Heart right ventricle (tissue), 16 donors: ENCODE measurements around the gene GNG7. TPM values are rescaled to one million over a fixed set of nuclear protein-coding genes. Genes with fewer than 3 reads are reported as not detected.

Source experiments
- ATAC-seq, 8 donors: fragments of 200-7000 bp; cut with Tn5 transposase; one replicate each; pipeline ENCODE4 v1.9.1; 2020; ENCODE audit warnings: mild to moderate bottlenecking in 8 of 8, moderate library complexity in 8 of 8, moderate number of reproducible peaks in 1 of 8
- DNase-seq, 2 donors: peaks; one replicate each; pipeline ENCODE4 v3.0.0-alpha.2; 2020
- H3K27ac ChIP-seq, 10 donors: fragments of 200-600 bp; sonication (generic) in 2 of 10; one replicate each; pipeline versions ENCODE4 v1.5.0 to v1.8.0; 2020 to 2022; ENCODE audit warnings: mild to moderate bottlenecking in 3 of 10
- H3K27me3 ChIP-seq, 7 donors: fragments of 200-600 bp; one replicate each; pipeline ENCODE4 v1.8.0; 2021 to 2022; ENCODE audit warnings: mild to moderate bottlenecking in 2 of 7
- H3K36me3 ChIP-seq, 9 donors: fragments of 200-600 bp; sonication (generic) in 1 of 9; one replicate each; pipeline versions ENCODE4 v1.5.0 to v1.8.0; 2020 to 2022; ENCODE audit warnings: mild to moderate bottlenecking in 2 of 9
- H3K4me1 ChIP-seq, 9 donors: fragments of 200-600 bp; sonication (generic) in 1 of 9; one replicate each; pipeline versions ENCODE4 v1.5.0 to v1.8.0; 2020 to 2022; ENCODE audit warnings: mild to moderate bottlenecking in 4 of 9
- H3K4me3 ChIP-seq, 10 donors: fragments of 200-600 bp; sonication (generic) in 2 of 10; one replicate each; pipeline versions ENCODE4 v1.5.0 to v1.8.0; 2020 to 2022; ENCODE audit warnings: mild to moderate bottlenecking in 7 of 10, moderate library complexity in 2 of 10
- H3K9me3 ChIP-seq, 11 donors: fragments of 200-600 bp in 10 of 11; sonication (generic) in 2 of 11; one replicate each; pipeline versions ENCODE4 v1.5.0 to v1.8.0; 2013 to 2022; ENCODE audit warnings: mild to moderate bottlenecking in 2 of 11, control low read depth in 1 of 11, moderate library complexity in 1 of 11
- CTCF ChIP-seq, 9 donors: fragments of 200-600 bp; sonication (generic) in 2 of 9; IDR thresholded peaks; one replicate each; pipeline versions ENCODE4 v1.5.0 to v1.8.0; 2021 to 2022; ENCODE audit warnings: antibody characterized with exemption in 9 of 9, mild to moderate bottlenecking in 5 of 9, moderate library complexity in 1 of 9
- WGBS, 2 donors: extraction: QIAGEN DNeasy Blood & Tissue Kit; methylation state at CpG; one replicate each; pipeline ENCODE4 v1.1.7; 2013; ENCODE audit warnings: inconsistent platforms in 1 of 2; 5-methylcytosine and 5-hydroxymethylcytosine counted together
- intact Hi-C, 10 donors: fragments of 100-400 bp; cut with DNase I; formaldehyde crosslinking; loops; one replicate each; pipeline versions ENCODE4 v1.11.1 to v1.14.2; 2022
- polyA plus RNA-seq, 2 donors: library from polyadenylated mRNA; stranded (reverse); fragments of 200-250 nt; gene quantifications; one replicate each; pipeline ENCODE4 v1.2.3, GENCODE V29; 2013
- total RNA-seq, 10 donors: library from RNA; stranded (reverse); fragmentation: NEBNext Ultra II Directional in 3 of 10; extraction: Animal tissue kit (Norgen Biotek cat#: 25700) in 3 of 10; gene quantifications; one replicate each; pipeline versions ENCODE4 v1.2.1 to v1.2.4, GENCODE V29; 2021 to 2023
- donor health status: Arrhythmogenic right ventricular cardiomyopathy.
- donor health status: ischemic (EF 13 %, LVEDD 7.1; RV severe dilation, severe dysfunction).
- donor health status: healthy with polysubstance abuse.
- donor health status: DM: no; HTN: yes; CAD: no.
- donor health status: DM: no; HTN: no; CAD: no.
- donor health status: ischemic (EF 25% LVEDD 6.9; RV normal size, moderate dysfunction).
- donor health status: ischemic (EF 25% LVEDD 5.7; RV mildly dilated, moderate dysfunction).
- donor health status: healthy.
- donor health status: DM: yes; HTN: yes; CAD: no.
- donor health status: Ischemic cardiomyopathy.
- donor health status: ischemic (EF 35%, LVEDD 5.7; RV mildly dilated, moderate dysfunction).
- donor health status: nonischemic (EF 11% LVEDD 7.7; RV severe dilation, severe dysfunction).
- donor health status: DM: yes; HTN: yes; CAD: no.
- donor health status: PGD.
- donor health status: ischemic (EF 29% LVEDD 5.4; RV normal size, mild dysfunction).
- donor health status: nonischemic (EF 23%, LVEDD 6.1; RV moderate dilation, normal function).

GNG7 gene
- total and polyA plus RNA-seq, 12 donors = 8.4 to 56.9 (median 39.1) TPM

- DNase-seq = no peak
- no peak for ATAC-seq
- TF ChIP-seq CTCF (IDR thresholded peaks at IDR 0.05) = no peak
- peaks cover under 1 to 20% (median 5%) of the 10 kb centered on the region in 9 donors for H3K4me1 ChIP-seq
- H3K4me3 ChIP-seq = no peak overlapping the region
- H3K9me3 ChIP-seq = no peaks in the 10 kb centered on the region
- H3K27ac ChIP-seq = no peak overlapping the region
- peaks cover 0 to 6% (median 0%) of the 10 kb centered on the region in 7 donors for H3K27me3 ChIP-seq
- H3K36me3 ChIP-seq = no peaks in the 10 kb centered on the region
- WGBS, 2 donors = 24 to 27% methylated on average over 26 of the region's 26 CpGs
- intact Hi-C loops = loop anchor here in 1 of 10 donors (5.0 kb wide), 1 partner anchor 39 kb away; no protein-coding TSS in a partner anchor
Observed at GRCh38 chr19:2700660-2701360, 1.7 kb downstream of the GNG7 start.

DNA sequence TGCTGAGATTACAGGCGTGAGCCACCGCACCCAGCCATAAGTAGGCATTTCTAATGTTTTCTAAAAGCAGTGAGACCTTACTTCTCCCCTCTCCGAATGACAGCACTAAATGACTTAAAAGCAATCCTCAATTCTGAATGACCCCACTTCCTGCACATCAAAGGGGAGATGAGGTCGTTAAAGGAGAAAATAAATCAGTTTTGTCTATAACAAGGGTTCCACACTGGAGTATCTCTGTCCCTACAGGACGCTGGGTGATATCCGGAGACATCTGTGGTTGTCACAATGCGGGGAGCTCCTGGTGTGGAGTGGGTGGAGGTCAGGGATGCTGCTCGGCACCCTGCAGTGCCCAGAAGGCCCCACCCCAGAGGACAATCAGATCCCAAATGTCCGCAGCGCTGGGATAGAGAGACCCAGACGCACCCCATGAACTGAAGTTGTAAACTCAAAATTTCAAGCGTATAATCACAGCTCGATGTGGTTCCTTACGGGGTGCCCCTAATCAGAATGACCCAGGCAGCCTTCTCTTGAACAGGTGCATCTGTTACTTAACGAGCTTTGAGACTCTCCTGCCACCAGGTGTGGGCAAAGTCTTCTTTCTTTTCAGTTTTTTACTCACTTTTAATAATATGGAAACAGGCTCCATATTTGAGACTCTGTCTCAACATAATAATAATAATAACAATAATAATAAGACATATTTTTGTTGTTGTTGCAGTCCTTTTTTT, 2.9 kb downstream of the GNG7 start:
- ATAC-seq (no peak), DNase-seq (no peak)
- 81% methylated on average over 15 of the region's 15 CpGs for WGBS, 2 donors
- Histone ChIP-seq H3K9me3 (no peaks in the 10 kb centered on the region), H3K27ac (no peak overlapping the region), H3K4me3 (no peak overlapping the region), H3K36me3 (no peaks in the 10 kb centered on the region), H3K27me3 (peaks cover 0 to 1% (median 0%) of the 10 kb centered on the region in 7 donors), H3K4me1 (peaks cover 2 to 32% (median 17%) of the 10 kb centered on the region in 9 donors)
- intact Hi-C loops = loop anchor here in 1 of 10 donors (5.0 kb wide), 1 partner anchor 37 kb away; no protein-coding TSS in a partner anchor
- no peak for TF ChIP-seq CTCF (IDR thresholded peaks at IDR 0.05)

DNA sequence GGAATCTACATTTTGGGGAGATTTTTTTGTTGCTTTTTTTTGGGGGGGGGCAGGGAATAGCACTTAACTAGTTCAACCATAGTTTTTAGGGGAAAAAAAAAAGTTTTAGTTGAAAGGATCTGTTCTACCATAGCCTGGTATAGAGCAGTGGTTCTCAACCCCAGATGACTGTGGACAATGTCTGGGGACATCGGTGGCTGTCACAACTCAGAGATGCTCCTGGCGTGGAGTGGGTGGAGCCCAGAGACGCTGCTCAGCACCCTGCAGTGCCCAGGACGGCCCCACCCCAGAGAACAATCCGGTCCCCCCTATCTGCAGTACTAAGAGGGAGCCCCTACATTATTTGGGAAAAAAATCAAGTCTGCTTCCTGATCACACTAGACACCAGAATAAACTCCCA, 8.3 kb downstream of the GNG7 start:
- DNase-seq (no peak), ATAC-seq (peak in 3 of 8 donors; percentile 19 to 61 (median 54))
- peak overlapping the region in 8 of 10 donors; percentile 38 to 87 (median 85) for H3K27ac ChIP-seq
- intact Hi-C loops = no loop called here
- 54 to 69% methylated on average over 5 of the region's 5 CpGs for WGBS, 2 donors
- H3K4me3 ChIP-seq = no peak overlapping the region
- TF ChIP-seq CTCF (IDR thresholded peaks at IDR 0.05) = no peak
- no peaks in the 10 kb centered on the region for H3K9me3 ChIP-seq
- peaks cover 0 to 4% (median 0%) of the 10 kb centered on the region in 9 donors for H3K36me3 ChIP-seq
- peaks cover 0 to 34% (median 18%) of the 10 kb centered on the region in 9 donors for H3K4me1 ChIP-seq
- H3K27me3 ChIP-seq = no peaks in the 10 kb centered on the region

- peak in 4 of 8 donors; percentile 35 to 50 (median 38) for ATAC-seq
Observed at GRCh38 chr19:2693492-2694160, 8.9 kb downstream of the GNG7 start.

More at GRCh38 chr19:2693492-2694160, 8.9 kb downstream of the GNG7 start:
- TF ChIP-seq CTCF (IDR thresholded peaks at IDR 0.05) = no peak
- no peak for DNase-seq
- peak overlapping the region in 7 of 10 donors; percentile 48 to 87 (median 84) for H3K27ac ChIP-seq
- intact Hi-C loops = no loop called here
- no peaks in the 10 kb centered on the region for H3K9me3 ChIP-seq
- peaks cover 0 to 4% (median 0%) of the 10 kb centered on the region in 9 donors for H3K36me3 ChIP-seq
- H3K27me3 ChIP-seq = no peaks in the 10 kb centered on the region
- no peak overlapping the region for H3K4me3 ChIP-seq
- WGBS, 2 donors = 21 to 35% methylated on average over 12 of the region's 12 CpGs
- H3K4me1 ChIP-seq = peaks cover 0 to 34% (median 18%) of the 10 kb centered on the region in 9 donors
